Measurements from ENCODE around the gene STX18.

- TF ChIP-seq CTCF (IDR thresholded peaks at IDR 0.05 in 4 of 5, conservative IDR thresholded peaks at IDR 0.05 in 1 of 5) (no peak), POLR2A (IDR thresholded peaks at IDR 0.05) (no peak)
Observed at GRCh38 chr4:4559596-4559995, 17.7 kb upstream of the STX18 start.
